OCI-LY3 (cell line): Measurements from ENCODE around the gene TMPRSS13.
A peak's percentile ranks its signal among the peaks of the same experiment; 100 is the strongest.

Experiments
- H2AFZ ChIP-seq: fragments of 200-600, 300-600 bp; shearing (Covaris generic); 2 replicates; pipeline ENCODE4 v1.6.0; 2014; ENCODE audit warnings: antibody characterized with exemption, low read depth, low read length
- H3K27ac ChIP-seq: fragments of 200-600, 300-600 bp; sonication (generic); 2 replicates; pipeline ENCODE4 v1.5.1; 2014; ENCODE audit warnings: mild to moderate bottlenecking, low read length, moderate library complexity, mixed read lengths
- H3K27me3 ChIP-seq: fragments of 200-600, 300-600 bp; sonication (generic); 2 replicates; pipeline ENCODE4 v1.6.1; 2014; ENCODE audit warnings: low read depth, low read length, mixed read lengths
- H3K36me3 ChIP-seq: fragments of 200-600, 300-600 bp; sonication (generic); replicated peaks from 2 replicates; pipeline ENCODE3; 2014; ENCODE audit warnings: low read depth, low read length, mixed read lengths
- H3K4me1 ChIP-seq: fragments of 300-600, 200-600 bp; sonication (generic); 2 replicates; pipeline ENCODE4 v1.6.1; 2014; ENCODE audit warnings: low read length, mixed read lengths
- H3K4me2 ChIP-seq: fragments of 200-600, 300-600 bp; sonication (generic); 2 replicates; pipeline ENCODE4 v1.6.1; 2014; ENCODE audit warnings: low read length, mixed read lengths
- H3K4me3 ChIP-seq: fragments of 300-600, 200-600 bp; sonication (generic); 2 replicates; pipeline ENCODE4 v1.5.1; 2014; ENCODE audit warnings: antibody characterized with exemption, mild to moderate bottlenecking, low read length, moderate library complexity
- H3K79me2 ChIP-seq: fragments of 300-600, 200-600 bp; shearing (Covaris generic); 2 replicates; pipeline ENCODE4 v1.6.1; 2014; ENCODE audit warnings: mild to moderate bottlenecking, low read length, mixed read lengths
- H3K9ac ChIP-seq: fragments of 300-600, 200-600 bp; shearing (Covaris generic); 2 replicates; pipeline ENCODE4 v1.6.0; 2014; ENCODE audit warnings: mild to moderate bottlenecking, low read length, moderate library complexity
- H3K9me3 ChIP-seq: fragments of 200-600, 300-600 bp; shearing (Covaris generic); 2 replicates; pipeline ENCODE4 v1.6.1; 2014; ENCODE audit warnings: low read length, mixed read lengths; ENCODE audit not compliant: insufficient read depth
- H4K20me1 ChIP-seq: fragments of 200-600, 300-600 bp; sonication (generic); 2 replicates; pipeline ENCODE4 v1.6.1; 2016; ENCODE audit warnings: low read length, mixed read lengths; ENCODE audit not compliant: insufficient read depth
- CTCF ChIP-seq: fragments of 200-600, 300-600 bp; sonication (generic); IDR thresholded peaks from 2 replicates; pipeline ENCODE4 v1.5.1; 2014; ENCODE audit warnings: antibody characterized with exemption, low read length, low read depth
- EZH2phosphoT487 ChIP-seq: fragments of 200-600 bp; shearing (Covaris generic); IDR thresholded peaks from 2 replicates; pipeline ENCODE4 v1.6.1; 2018; ENCODE audit warnings: antibody characterized with exemption, mixed run types, low read depth

TMPRSS13 gene

GRCh38 chr11:117933930-117934329 lies 4.7 kb upstream of the TMPRSS13 start:
- TF ChIP-seq CTCF = peak; percentile 15; the same call in 1 of the 2 replicates
- no peak for TF ChIP-seq EZH2phosphoT487
- H4K20me1 ChIP-seq = no peaks in the 10 kb centered on the region
- H3K36me3 ChIP-seq = no peaks in the 10 kb centered on the region
- no peaks in the 10 kb centered on the region for H3K27me3 ChIP-seq
- peaks cover 5% of the 10 kb centered on the region; the same call in 1 of the 2 replicates for H3K79me2 ChIP-seq
- peak overlapping the region; percentile 4; the same call in 1 of the 2 replicates for H3K4me2 ChIP-seq
- no peak overlapping the region for H2AFZ ChIP-seq
- peak overlapping the region; percentile 76; the same call in 1 of the 2 replicates for H3K9ac ChIP-seq
- no peak overlapping the region for H3K4me3 ChIP-seq
- H3K4me1 ChIP-seq = peaks cover 96% of the 10 kb centered on the region
- H3K9me3 ChIP-seq = no peaks in the 10 kb centered on the region
- peak overlapping the region; percentile 97 for H3K27ac ChIP-seq

- H3K27ac ChIP-seq = peak overlapping the region; percentile 97
- TF ChIP-seq CTCF = no peak
- no peak for TF ChIP-seq EZH2phosphoT487
- H3K9ac ChIP-seq = peak overlapping the region; percentile 76; the same call in 1 of the 2 replicates
Observed at GRCh38 chr11:117933475-117933874, 4.3 kb upstream of the TMPRSS13 start.

GRCh38 chr11:117932947-117933346 lies 3.7 kb upstream of the TMPRSS13 start:
- Histone ChIP-seq H3K36me3 (no peaks in the 10 kb centered on the region), H3K4me3 (no peak overlapping the region), H3K27ac (peak overlapping the region; percentile 97), H3K9ac (no peak overlapping the region), H3K27me3 (no peaks in the 10 kb centered on the region), H3K4me1 (peaks cover 94% of the 10 kb centered on the region), H2AFZ (no peak overlapping the region), H4K20me1 (no peaks in the 10 kb centered on the region), H3K9me3 (no peaks in the 10 kb centered on the region), H3K79me2 (0 out of 2 replicates have a peak, but pooled peaks cover 3% of the 10 kb centered on the region), H3K4me2 (no peak overlapping the region)
- TF ChIP-seq CTCF = no peak
- no peak for TF ChIP-seq EZH2phosphoT487

More at GRCh38 chr11:117933475-117933874, 4.3 kb upstream of the TMPRSS13 start:
- Histone ChIP-seq H3K4me2 (peak overlapping the region; percentile 4; the same call in 1 of the 2 replicates), H3K27me3 (no peaks in the 10 kb centered on the region), H2AFZ (no peak overlapping the region), H4K20me1 (no peaks in the 10 kb centered on the region), H3K9me3 (no peaks in the 10 kb centered on the region), H3K79me2 (peaks cover 4% of the 10 kb centered on the region; the same call in 1 of the 2 replicates), H3K4me3 (no peak overlapping the region), H3K4me1 (peaks cover 96% of the 10 kb centered on the region), H3K36me3 (no peaks in the 10 kb centered on the region)

GRCh38 chr11:117932426-117932825 lies 3.2 kb upstream of the TMPRSS13 start:
- H4K20me1 ChIP-seq = no peaks in the 10 kb centered on the region
- H3K79me2 ChIP-seq = 0 out of 2 replicates have a peak, but pooled peaks cover 3% of the 10 kb centered on the region
- H3K4me2 ChIP-seq = peak overlapping the region; percentile 44
- H3K27ac ChIP-seq = peak overlapping the region; percentile 97
- no peak overlapping the region for H2AFZ ChIP-seq
- peaks cover 89% of the 10 kb centered on the region for H3K4me1 ChIP-seq
- H3K4me3 ChIP-seq = no peak overlapping the region
- TF ChIP-seq EZH2phosphoT487 (no peak), CTCF (no peak)
- no peaks in the 10 kb centered on the region for H3K36me3 ChIP-seq
- no peaks in the 10 kb centered on the region; the same call in 1 of the 2 replicates for H3K27me3 ChIP-seq
- peak overlapping the region; percentile 38; the same call in 1 of the 2 replicates for H3K9ac ChIP-seq
- H3K9me3 ChIP-seq = no peaks in the 10 kb centered on the region
